OCI-LY1 (cell line): ENCODE results near the gene CEACAM21.

ENCODE experiments used
- CTCF ChIP-seq: fragments of 200-600 bp; sonication (generic), shearing (Covaris generic); IDR thresholded peaks from 2 replicates; pipeline ENCODE4 v1.5.1; 2017; ENCODE audit warnings: mild to moderate bottlenecking, antibody characterized with exemption, low read length, moderate library complexity, mixed read lengths
- EZH2 ChIP-seq: fragments of 200-600 bp; sonication (generic), shearing (Covaris generic); IDR thresholded peaks from 2 replicates; pipeline ENCODE4 v1.8.0; 2017; ENCODE audit warnings: borderline replicate concordance, mixed run types, mild to moderate bottlenecking, antibody characterized with exemption, low read length, moderate library complexity, mixed read lengths

GRCh38 chr19:41546386-41546789 lies 29.6 kb upstream of the CEACAM21 start:
- TF ChIP-seq CTCF (no peak), EZH2 (no peak)
